ENCODE results near the gene SELENOI.
"Not testable (repeated sequence)": the region's sequence is repeated elsewhere in the genome, so short reads cannot be mapped to it uniquely, and the experiment has no call there.

SELENOI gene

DNA sequence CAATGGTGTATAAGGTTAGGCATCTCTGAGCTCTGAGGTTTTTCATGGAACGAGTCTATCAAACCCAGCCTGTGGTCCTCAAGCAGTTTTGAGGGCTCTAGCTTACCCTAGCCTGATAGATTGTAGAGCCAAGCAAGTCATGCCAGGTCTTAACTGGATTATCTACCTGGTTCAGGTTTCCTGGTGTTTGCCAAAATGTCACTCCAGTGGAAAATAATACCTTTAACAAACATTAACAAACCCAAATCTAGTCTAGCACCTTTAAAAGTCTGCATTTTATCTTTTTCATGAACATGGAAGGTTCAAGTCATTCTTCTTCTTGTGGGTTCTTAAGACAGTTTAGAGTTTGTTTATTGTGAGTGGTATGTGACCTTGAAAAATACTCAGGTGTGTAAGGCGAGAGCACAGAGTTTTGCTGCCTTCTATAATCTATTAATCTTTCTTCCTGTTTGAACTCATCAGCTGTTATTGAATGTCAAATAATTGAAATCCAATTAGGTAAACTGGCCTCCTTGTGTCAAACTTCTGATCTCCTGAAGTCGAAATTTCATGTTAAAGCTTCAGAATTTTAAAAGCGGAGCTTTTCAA, 14.0 kb downstream of the SELENOI start:
- no peak for DNase-seq

GRCh38 chr2:26363323-26363722, 17.4 kb downstream of the SELENOI start:
- peak; percentile 41 for DNase-seq

DNA sequence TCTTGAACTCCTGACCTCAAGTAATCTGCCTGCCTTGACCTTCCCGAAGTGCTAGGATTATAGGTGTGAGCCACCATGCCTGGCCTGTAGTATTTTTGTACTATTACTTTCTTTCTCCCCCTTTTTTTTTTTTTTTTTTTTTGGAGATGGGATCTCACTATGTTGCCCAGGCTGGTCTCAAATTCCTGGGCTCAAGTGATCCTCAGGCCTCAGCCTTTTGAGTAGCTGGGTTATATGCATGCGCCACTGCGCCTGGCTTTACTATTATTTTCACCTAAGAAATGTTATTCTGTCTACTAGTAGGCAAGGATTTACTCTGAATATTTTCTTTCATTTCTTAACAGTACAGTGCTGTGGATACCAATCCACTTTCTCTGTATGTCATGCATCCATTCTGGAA, 18.0 kb downstream of the SELENOI start:
- no peak for DNase-seq

- DNase-seq = no peak
These were observed 18.7 kb downstream of the SELENOI start for GRCh38 chr2:26364669-26365068.

GRCh38 chr2:26366957-26367356, 21.0 kb downstream of the SELENOI start:
- DNase-seq = no peak

- not testable (repeated sequence) for DNase-seq
These were observed 23.7 kb downstream of the SELENOI start for GRCh38 chr2:26369664-26370063.

- not testable (repeated sequence) for DNase-seq
These were observed 25.0 kb downstream of the SELENOI start for GRCh38 chr2:26370909-26371308.

DNA sequence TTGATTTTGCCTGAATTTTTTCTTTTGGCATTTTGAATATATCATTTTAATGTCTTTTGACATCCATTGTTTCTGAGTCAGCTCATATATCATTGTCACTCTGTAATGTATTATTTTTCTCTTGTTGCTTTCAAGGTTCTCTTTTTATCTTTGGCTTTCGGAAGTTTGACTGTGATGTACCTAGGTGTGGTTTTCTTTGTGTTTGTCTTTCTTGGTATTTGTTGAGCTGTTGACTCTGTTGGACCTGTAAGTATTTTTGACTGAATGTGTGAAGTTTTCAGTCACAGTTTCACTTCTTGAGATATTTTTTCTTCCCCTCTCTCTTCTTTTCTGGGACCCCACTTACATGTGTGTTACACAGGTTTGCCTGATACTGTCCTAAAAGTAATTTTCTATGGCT, 30.9 kb downstream of the SELENOI start:
- DNase-seq = no peak

DNA sequence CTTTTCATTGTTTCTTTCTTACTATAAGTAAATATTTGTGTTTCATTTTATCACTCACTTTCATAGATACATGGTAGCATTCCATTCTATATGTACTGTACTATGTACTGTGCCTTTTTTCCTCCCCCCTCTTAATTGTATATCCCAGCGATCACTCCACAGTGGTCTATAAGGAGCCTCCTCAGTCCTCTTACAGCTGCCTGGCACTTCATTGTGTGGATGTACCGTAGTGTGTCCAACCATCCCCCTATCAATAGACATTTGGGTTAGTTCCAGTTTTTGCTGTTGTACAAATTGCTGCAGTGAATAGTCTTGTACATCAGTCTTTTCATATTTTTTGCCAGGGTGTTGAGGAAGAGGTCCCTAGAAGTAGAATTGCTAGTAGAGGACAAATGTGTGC, 34.3 kb downstream of the SELENOI start:
- DNase-seq = no peak

- DNase-seq = no peak
These were observed 36.6 kb downstream of the SELENOI start for GRCh38 chr2:26382564-26382963.

- DNase-seq = no peak
These were observed 38.2 kb downstream of the SELENOI start for GRCh38 chr2:26384183-26384582.

GRCh38 chr2:26384597-26384996, 38.7 kb downstream of the SELENOI start:
- no peak for DNase-seq

DNA sequence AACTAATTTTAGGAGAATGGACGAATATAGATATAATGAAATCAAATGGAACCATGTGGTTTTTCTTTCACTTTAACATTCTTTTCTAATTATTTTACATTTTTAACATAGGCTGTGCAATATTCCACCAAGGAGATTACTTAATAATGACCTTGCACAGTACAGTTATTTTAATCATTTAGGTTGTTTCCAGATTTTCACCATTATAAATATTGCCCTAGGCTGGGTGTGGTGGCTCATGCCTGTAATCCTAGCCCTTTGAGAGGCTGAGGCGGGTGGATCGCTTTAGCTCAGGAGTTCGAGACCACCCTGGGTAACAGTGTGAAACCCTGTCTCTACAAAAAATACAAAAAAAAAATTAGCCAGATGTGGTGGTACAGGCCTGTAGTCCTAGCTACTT, 41.2 kb downstream of the SELENOI start:
- DNase-seq = no peak

DNA sequence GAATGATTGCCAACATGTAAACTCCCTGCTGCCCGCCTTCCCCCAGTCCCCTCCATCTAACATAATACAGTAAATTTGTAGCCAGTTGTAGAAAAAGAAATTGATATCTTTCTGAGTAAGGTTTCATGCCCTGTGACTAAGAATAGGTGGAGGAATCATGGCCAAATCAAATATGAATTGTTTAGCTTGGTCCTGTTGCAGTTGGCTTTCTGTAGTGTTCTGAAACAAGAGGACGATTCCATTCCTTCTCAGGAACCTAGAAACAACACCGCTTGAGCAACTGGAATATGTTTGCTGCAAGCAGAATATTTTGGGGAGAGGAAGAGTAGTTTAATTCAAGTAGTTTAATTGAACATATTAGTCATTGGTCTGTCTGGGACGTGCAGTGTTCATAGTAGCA, 48.8 kb downstream of the SELENOI start:
- DNase-seq = no peak

DNA sequence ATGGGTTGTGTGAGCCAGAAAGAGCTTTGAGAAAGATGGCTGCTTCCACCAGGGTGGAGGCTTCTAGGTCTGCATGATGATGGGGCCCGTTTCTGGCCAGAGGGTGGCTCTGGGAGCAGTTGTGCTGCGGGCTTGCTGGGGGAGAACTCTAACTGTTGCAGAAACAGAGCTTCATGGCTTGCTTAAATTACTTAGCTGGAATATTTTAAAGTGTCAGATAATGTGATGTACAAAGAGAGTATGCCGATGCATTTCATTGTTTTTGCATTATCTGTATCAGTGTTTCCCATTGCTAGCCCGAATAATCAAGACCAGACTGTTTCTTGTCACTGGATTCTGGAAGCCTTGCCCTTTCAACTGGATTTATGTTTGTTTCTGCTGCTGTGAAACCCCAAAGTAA, 49.5 kb downstream of the SELENOI start:
- DNase-seq = no peak

DNA sequence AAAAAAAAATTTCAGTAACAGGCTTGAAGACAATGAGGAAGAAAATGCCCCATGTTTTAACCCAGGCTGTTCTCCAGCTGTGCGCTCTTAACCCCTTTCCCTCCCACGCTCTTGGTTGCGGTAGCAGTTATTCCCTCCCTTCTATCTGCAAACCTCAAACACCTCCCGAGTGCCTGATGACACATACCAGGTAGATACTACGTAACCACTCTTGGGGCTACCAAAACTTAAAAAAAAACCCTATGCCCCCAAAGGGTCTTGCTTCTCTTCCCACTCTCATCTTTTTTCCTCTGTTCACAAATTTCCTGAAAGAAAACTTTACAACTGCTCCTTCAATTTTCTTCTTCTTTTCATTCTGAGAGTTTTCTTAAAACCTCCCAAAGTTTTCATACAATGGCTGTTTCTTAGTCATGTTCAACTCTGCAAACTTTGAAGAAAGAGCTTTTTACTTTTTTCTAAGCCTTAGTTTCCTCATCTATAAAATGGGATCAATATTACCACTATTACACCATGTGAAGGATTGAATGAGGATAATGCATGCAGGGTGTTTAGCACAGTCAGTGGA, 50.9 kb downstream of the SELENOI start:
- peak; percentile 55 for DNase-seq

- DNase-seq = no peak
These were observed 53.9 kb downstream of the SELENOI start for GRCh38 chr2:26399771-26400376.

DNA sequence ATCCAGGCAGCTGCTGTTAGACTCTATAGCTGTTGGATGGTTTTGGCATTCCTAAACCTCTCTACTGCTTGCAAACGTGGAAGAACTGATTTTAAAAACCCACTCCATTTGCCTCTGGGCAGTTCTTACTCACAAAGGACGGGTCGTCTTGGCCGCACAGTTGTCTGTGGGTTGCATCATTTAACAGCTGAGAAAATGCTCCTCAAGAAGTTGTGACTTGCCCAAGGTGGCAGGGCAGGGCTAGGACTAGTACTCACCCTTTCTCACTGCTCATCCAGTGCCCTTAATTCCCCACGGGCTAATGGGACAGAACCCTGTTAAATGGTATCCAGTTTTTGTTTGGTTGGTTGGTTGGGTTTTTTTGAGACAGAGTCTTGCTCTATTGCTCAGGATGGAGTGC, 54.8 kb downstream of the SELENOI start:
- DNase-seq = no peak

DNA sequence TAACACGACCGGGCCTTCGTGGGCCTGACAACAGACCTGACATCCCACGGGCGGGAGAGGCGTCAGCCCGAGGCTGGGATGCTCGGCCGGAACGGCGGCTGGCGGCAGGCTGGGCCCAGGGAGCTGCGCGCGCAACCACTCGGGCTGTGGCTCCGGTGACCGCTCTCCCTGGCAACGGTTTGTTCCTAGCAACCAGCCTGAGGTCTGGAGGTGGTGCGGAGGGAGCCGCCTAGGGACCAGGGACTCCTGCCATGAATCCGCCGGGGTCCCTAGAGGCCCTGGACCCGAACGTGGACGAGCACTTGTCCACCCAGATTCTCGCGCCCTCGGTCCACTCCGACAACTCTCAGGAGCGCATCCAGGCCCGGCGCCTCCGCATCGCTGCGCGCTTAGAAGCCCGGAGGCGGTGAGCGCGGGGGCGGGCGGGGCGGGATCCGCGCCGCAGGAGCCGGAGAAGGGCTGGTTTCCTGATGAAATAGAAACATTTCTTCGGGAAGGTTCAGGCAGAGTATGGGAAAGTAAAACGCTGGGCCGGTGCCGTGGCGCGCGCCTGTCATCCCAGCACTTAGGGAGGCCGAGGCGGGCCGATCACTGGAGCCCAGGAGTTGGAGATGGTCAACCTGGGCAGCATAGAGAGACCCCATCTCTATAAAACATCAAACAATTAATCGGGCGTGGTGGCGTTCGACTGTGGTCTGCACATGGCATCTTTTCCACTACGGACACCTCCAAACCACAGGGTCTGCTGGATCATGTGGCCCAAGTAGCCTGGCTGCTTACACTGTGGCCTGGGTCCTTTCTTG, 56.0 kb downstream of the SELENOI start, which contains the start of gene DRC1:
TSS of gene DRC1 (plus strand) at position 182 of the 803 bp plus-strand sequence. CDS start at position 252, 70 bp downstream.
- peak; percentile 59 for DNase-seq

DNA sequence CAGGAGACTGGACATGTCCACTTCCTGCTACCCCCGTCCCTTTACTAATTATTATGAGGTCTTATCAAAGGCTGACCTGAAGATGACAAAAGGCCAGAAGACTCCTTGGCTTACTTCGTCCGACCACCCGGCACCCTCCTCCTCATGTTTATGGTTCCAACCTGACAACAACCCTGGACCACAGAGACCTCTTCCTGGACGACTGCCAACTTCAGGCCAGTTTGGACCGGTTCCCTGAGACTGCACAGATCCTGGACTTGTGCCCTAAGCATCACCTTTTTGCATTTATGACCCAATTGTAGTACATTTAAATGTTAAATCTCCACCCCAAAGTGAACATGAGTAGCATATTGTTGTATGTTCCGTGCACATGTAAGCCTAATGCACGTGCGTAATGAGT, 61.6 kb downstream of the SELENOI start:
- no peak for DNase-seq

DNA sequence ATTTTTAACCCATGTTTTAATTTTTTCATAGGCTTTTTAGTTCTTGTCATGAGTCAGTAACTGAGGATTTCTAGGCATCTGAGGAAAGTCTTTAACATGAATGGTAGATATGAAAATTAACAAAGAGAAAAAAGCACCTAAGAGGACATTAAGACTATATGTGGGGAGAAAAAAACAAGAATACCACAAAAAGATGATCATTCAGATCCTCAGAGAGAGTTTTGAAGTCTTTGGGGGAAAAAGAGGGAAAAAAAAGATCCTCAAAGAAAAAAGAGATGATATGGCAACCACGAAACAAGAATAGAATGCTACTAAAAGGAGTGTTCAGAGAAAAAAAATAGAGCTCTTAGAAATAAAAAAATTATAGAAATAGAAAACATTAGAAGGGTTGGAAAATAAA, 63.8 kb downstream of the SELENOI start:
- no peak for DNase-seq

GRCh38 chr2:26410764-26411243, 64.9 kb downstream of the SELENOI start:
- no peak for DNase-seq

DNA sequence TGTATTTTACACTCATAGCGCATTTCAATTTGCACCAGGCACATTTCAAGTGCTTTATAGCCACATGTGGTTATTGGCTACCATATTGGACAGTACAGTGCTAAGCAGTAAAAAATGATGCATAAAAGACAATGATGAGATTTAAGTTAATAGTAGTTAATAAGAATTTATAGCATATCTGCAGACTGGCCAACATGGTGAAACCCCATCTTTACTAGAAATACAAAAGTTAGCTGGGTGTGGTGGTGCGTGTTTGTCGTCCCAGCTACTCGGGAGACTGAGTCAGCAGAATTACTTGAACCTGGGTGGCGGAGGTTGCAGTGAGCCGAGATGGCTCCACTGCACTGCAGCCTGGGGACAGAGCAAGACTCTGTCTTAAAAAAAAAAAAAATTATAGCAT, 65.5 kb downstream of the SELENOI start:
- DNase-seq = no peak
